ENCODE results near the gene PEX13. TPM values are rescaled to one million over a fixed set of nuclear protein-coding genes. Genes with fewer than 3 reads are reported as not detected.

PEX13 gene

GRCh38 chr2:61090386-61090921, 72.9 kb downstream of the PEX13 start:
- no peak overlapping the region for H3K4me2 ChIP-seq (ENCODE audit: low read length)
- H3K4me3 ChIP-seq (ENCODE audit: low read length), result no peak overlapping the region
- no peak overlapping the region for H3K9ac ChIP-seq (ENCODE audit: low read depth, low read length)
- no peaks in the 10 kb centered on the region for H3K9me3 ChIP-seq (replicated peaks; ENCODE audit: low read length)
- H3K4me1 ChIP-seq (ENCODE audit: control insufficient read depth, insufficient read depth, low read length), result no peaks in the 10 kb centered on the region
- H3K36me3 ChIP-seq (ENCODE audit: insufficient read depth, low read length), result peaks cover 21% of the 10 kb centered on the region
- H3K27me3 ChIP-seq (ENCODE audit: control insufficient read depth, insufficient read depth, low read length), result no peaks in the 10 kb centered on the region

GRCh38 chr2:61091485-61091884, 74.0 kb downstream of the PEX13 start:
- H3K9me3 ChIP-seq (replicated peaks; ENCODE audit: low read length), result no peaks in the 10 kb centered on the region
- H3K4me3 ChIP-seq (ENCODE audit: low read length), result no peak overlapping the region
- no peaks in the 10 kb centered on the region for H3K27me3 ChIP-seq (ENCODE audit: control insufficient read depth, insufficient read depth, low read length)
- H3K4me2 ChIP-seq (ENCODE audit: low read length), result no peak overlapping the region
- peaks cover 24% of the 10 kb centered on the region for H3K36me3 ChIP-seq (ENCODE audit: insufficient read depth, low read length)
- H3K4me1 ChIP-seq (ENCODE audit: control insufficient read depth, insufficient read depth, low read length), result no peaks in the 10 kb centered on the region
- H3K9ac ChIP-seq (ENCODE audit: low read depth, low read length), result no peak overlapping the region

- Histone ChIP-seq H3K36me3 (ENCODE audit: insufficient read depth, low read length) (peaks cover 12% of the 10 kb centered on the region), H3K4me2 (ENCODE audit: low read length) (no peak overlapping the region), H3K9me3 (replicated peaks; ENCODE audit: low read length) (no peaks in the 10 kb centered on the region), H3K4me3 (ENCODE audit: low read length) (no peak overlapping the region), H3K27me3 (ENCODE audit: control insufficient read depth, insufficient read depth, low read length) (no peaks in the 10 kb centered on the region), H3K4me1 (ENCODE audit: control insufficient read depth, insufficient read depth, low read length) (no peaks in the 10 kb centered on the region), H3K9ac (ENCODE audit: low read depth, low read length) (no peak overlapping the region)
Observed at GRCh38 chr2:61096438-61096837, 78.9 kb downstream of the PEX13 start.

GRCh38 chr2:61100801-61101200, 83.3 kb downstream of the PEX13 start:
- no peak overlapping the region for H3K4me2 ChIP-seq (ENCODE audit: low read length)
- H3K4me1 ChIP-seq (ENCODE audit: control insufficient read depth, insufficient read depth, low read length), result no peaks in the 10 kb centered on the region
- H3K27me3 ChIP-seq (ENCODE audit: control insufficient read depth, insufficient read depth, low read length), result no peaks in the 10 kb centered on the region
- H3K9me3 ChIP-seq (replicated peaks; ENCODE audit: low read length), result no peaks in the 10 kb centered on the region
- H3K9ac ChIP-seq (ENCODE audit: low read depth, low read length), result no peak overlapping the region
- H3K4me3 ChIP-seq (ENCODE audit: low read length), result no peak overlapping the region
- peaks cover 15% of the 10 kb centered on the region for H3K36me3 ChIP-seq (ENCODE audit: insufficient read depth, low read length)

Small RNA genes lying within 50 kb of the gene (small RNA-seq; reads per million reads assigned to genes)
- not detected for gene RNA5SP95

All from skeletal muscle satellite cell (primary cell).